Measurements from ENCODE around the gene LRBA. TPM values are rescaled to one million over a fixed set of nuclear protein-coding genes. Genes with fewer than 3 reads are reported as not detected.
"Not testable (repeated sequence)": the region's sequence is repeated elsewhere in the genome, so short reads cannot be mapped to it uniquely, and the experiment has no call there.

LRBA gene
- polyA plus RNA-seq, 1 experiment: 23.4 TPM

DNA sequence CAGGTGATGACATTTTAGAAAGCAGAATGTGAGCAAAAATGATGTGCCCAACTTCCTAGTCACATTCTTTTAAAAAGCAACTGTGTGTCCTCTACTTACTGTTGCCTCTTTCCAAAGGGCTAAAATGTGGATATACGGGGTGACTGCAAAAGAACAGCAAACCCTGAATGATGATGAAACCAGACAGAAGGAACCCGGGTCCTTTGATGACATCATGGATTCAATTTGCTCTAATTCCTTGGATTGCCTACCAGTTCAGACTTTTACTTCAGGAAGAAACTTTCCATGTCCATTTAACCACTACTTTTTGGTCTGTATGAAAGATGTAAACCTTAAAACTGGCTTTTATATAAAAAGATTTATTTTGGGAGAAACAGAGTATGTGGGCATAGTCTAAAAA is 624.0 kb downstream of the LRBA start:
- Histone ChIP-seq H3K27ac (ENCODE audit: low read depth, low read length) (no peak overlapping the region), H3K27me3 (ENCODE audit: control insufficient read depth, insufficient read depth, low read length) (no peaks in the 10 kb centered on the region), H3K4me3 (ENCODE audit: low read depth, low read length) (no peak overlapping the region), H3K9me3 (ENCODE audit: control insufficient read depth, insufficient read depth, low read length) (no peaks in the 10 kb centered on the region)
- ChIA-PET CTCF (no interaction called here), POLR2A (no interaction called here)
- TF ChIP-seq, protein P1, sequence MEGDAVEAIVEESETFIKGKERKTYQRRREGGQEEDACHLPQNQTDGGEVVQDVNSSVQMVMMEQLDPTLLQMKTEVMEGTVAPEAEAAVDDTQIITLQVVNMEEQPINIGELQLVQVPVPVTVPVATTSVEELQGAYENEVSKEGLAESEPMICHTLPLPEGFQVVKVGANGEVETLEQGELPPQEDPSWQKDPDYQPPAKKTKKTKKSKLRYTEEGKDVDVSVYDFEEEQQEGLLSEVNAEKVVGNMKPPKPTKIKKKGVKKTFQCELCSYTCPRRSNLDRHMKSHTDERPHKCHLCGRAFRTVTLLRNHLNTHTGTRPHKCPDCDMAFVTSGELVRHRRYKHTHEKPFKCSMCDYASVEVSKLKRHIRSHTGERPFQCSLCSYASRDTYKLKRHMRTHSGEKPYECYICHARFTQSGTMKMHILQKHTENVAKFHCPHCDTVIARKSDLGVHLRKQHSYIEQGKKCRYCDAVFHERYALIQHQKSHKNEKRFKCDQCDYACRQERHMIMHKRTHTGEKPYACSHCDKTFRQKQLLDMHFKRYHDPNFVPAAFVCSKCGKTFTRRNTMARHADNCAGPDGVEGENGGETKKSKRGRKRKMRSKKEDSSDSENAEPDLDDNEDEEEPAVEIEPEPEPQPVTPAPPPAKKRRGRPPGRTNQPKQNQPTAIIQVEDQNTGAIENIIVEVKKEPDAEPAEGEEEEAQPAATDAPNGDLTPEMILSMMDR (IDR thresholded peaks at IDR 0.05; ENCODE audit: low read depth, low read length): no peak
- DNase-seq (ENCODE audit: low read depth, low spot score): no peak

DNA sequence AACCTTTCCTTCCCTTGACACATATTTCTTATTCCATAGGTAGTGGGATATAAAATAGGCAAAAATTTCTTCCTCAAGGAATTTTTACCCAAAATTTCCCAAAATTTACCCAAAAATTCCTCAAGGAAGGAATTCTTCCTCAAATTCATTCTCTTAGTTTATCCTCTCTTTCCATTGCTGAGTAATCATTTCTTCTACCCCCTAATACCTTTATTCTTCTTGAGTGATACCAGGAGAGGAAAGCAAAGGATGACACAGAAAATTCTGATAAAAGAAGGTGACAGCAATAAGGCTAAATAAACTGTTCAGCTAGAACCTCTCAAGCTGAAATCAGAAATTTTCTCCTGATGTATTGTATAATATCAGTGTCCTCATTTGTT is 624.6 kb downstream of the LRBA start:
- Histone ChIP-seq H3K27ac (ENCODE audit: low read depth, low read length) (no peak overlapping the region), H3K4me3 (ENCODE audit: low read depth, low read length) (no peak overlapping the region), H3K9me3 (ENCODE audit: control insufficient read depth, insufficient read depth, low read length) (no peaks in the 10 kb centered on the region), H3K27me3 (ENCODE audit: control insufficient read depth, insufficient read depth, low read length) (no peaks in the 10 kb centered on the region)
- CTCF ChIA-PET: no interaction called here
- POLR2A ChIA-PET: no interaction called here
- TF ChIP-seq, protein P1 (IDR thresholded peaks at IDR 0.05; ENCODE audit: low read depth, low read length): no peak
- DNase-seq (ENCODE audit: low read depth, low spot score): no peak

DNA sequence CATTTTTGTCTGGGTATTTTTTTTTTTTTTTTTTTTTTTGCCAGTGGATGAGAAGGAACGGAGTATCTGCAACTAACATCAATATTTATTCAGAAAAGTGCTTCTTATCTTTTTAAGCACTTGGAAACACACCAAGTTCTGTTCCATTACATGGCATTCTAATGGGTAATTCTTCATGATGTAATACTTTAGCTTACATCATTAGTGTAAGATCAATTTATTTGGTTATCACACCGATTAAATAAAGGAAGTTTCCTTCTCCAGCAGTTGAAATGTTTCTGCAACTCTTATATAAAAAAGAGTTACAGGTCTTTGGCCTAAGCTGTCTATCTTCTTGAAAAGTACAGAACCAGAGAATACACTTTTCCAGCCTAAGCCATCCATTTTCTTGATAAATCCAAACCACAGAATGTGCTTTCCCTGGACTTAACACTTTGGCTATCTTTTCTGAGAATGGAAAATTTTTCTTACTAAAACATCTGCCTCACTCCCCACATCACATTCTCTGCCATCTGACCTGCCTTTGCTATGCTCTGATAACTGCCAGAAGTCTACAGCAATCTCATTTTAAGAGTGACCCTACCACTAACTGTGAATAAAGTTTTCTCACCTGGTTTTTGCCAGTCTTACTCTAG is 625.1 kb downstream of the LRBA start:
- no peaks in the 10 kb centered on the region for H3K9me3 ChIP-seq (ENCODE audit: control insufficient read depth, insufficient read depth, low read length)
- TF ChIP-seq, protein P1 (IDR thresholded peaks at IDR 0.05; ENCODE audit: low read depth, low read length): no peak
- H3K4me3 ChIP-seq (ENCODE audit: low read depth, low read length): no peak overlapping the region
- no peak overlapping the region for H3K27ac ChIP-seq (ENCODE audit: low read depth, low read length)
- CTCF ChIA-PET: no interaction called here
- POLR2A ChIA-PET: no interaction called here
- no peak for DNase-seq (ENCODE audit: low read depth, low spot score)
- H3K27me3 ChIP-seq (ENCODE audit: control insufficient read depth, insufficient read depth, low read length): no peaks in the 10 kb centered on the region

DNA sequence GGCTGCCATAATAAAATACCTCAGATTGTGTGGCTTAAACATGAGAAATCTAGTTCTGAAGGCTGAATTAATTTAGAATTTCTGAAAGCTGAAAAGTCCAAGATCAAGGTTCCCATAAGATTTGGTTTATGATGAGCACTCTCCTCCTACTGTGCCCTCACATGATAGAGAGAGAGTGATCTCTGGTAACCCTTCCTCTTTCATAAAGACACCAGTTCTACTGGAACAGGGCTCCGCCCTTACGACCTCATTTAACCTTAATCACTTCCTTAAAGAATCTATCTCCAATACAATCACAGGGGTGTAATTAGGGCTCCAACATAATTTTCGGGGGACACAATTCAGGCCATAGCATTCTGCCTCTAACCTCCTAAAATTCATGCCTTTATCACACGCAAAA is 627.1 kb downstream of the LRBA start:
- no peaks in the 10 kb centered on the region for H3K27me3 ChIP-seq (ENCODE audit: control insufficient read depth, insufficient read depth, low read length)
- ChIA-PET POLR2A (no interaction called here), CTCF (no interaction called here)
- no peak overlapping the region for H3K4me3 ChIP-seq (ENCODE audit: low read depth, low read length)
- TF ChIP-seq, protein P1 (IDR thresholded peaks at IDR 0.05; ENCODE audit: low read depth, low read length): no peak
- DNase-seq (ENCODE audit: low read depth, low spot score): no peak
- no peak overlapping the region for H3K27ac ChIP-seq (ENCODE audit: low read depth, low read length)
- no peaks in the 10 kb centered on the region for H3K9me3 ChIP-seq (ENCODE audit: control insufficient read depth, insufficient read depth, low read length)

DNA sequence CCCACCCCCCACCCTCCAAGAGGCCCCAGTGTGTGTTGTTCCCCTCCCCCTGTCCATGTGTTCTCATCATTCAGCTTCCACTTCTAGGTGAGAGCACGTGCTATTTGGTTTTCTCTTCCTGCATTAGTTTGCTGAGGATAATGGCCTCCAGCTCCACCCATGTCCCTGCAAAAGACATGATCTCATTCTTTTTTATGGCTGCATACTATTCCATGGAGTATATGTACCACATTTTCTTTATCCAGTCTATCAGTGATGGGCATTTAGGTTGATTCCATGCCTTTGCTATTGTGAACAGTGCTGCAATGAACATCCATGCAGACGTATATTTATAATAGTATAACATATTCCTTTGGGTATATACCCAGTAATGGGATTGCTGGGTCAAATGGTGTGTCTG is 628.7 kb downstream of the LRBA start:
- H3K27me3 ChIP-seq (ENCODE audit: control insufficient read depth, insufficient read depth, low read length); POLR2A ChIA-PET; H3K9me3 ChIP-seq (ENCODE audit: control insufficient read depth, insufficient read depth, low read length); H3K27ac ChIP-seq (ENCODE audit: low read depth, low read length); H3K4me3 ChIP-seq (ENCODE audit: low read depth, low read length); DNase-seq (ENCODE audit: low read depth, low spot score): not testable (repeated sequence)
- CTCF ChIA-PET: interaction anchor here (1.2 kb wide), 1 partner anchor 89 kb away, joined by 6 read pairs; no protein-coding TSS in a partner anchor

Measured in AG04450 (cell line).